Uterus (tissue), 4 donors: Measurements from ENCODE around the gene PLCL1. TPM values are rescaled to one million over a fixed set of nuclear protein-coding genes. Genes with fewer than 3 reads are reported as not detected.

Experiments used
- DNase-seq, 2 donors: peaks; one replicate each; pipeline ENCODE4 v3.0.0-alpha.2; 2019 to 2020
- H3K27ac ChIP-seq, 2 donors: fragments of 200-600 bp; sonication (generic); 1 replicate in 1 of 2; 2 replicates in 1 of 2; pipeline ENCODE4 v1.5.1; 2016 to 2018
- H3K27me3 ChIP-seq, 2 donors: fragments of 200-600 bp; sonication (generic); one replicate each; pipeline ENCODE4 v1.5.1; 2018 to 2019; ENCODE audit warnings: control low read depth in 1 of 2
- H3K36me3 ChIP-seq, 2 donors: fragments of 200-600 bp; sonication (generic); one replicate each; pipeline ENCODE4 v1.5.1; 2019; ENCODE audit warnings: control low read depth in 1 of 2
- H3K4me1 ChIP-seq, 2 donors: fragments of 200-600 bp; sonication (generic); one replicate each; pipeline ENCODE4 v1.5.1; 2018 to 2019; ENCODE audit warnings: control low read depth in 1 of 2
- H3K4me3 ChIP-seq, 2 donors: fragments of 200-600 bp; sonication (generic); 1 replicate in 1 of 2; 2 replicates in 1 of 2; pipeline ENCODE4 v1.5.1; 2018 to 2019; ENCODE audit warnings: mild to moderate bottlenecking in 1 of 2
- H3K9me3 ChIP-seq, 2 donors: fragments of 200-600 bp; sonication (generic); one replicate each; pipeline ENCODE4 v1.5.1; 2019; ENCODE audit warnings: control low read depth in 1 of 2
- CTCF ChIP-seq, 4 experiments: fragments of 200-600 bp in 2 of 4; fragments of 450-650 bp in 2 of 4; sonication (generic) in 2 of 4; IDR thresholded peaks; one replicate each; pipeline ENCODE4 v1.5.1; 2016 to 2019; ENCODE audit warnings: antibody characterized with exemption in 4 of 4, mild to moderate bottlenecking in 2 of 4, moderate library complexity in 1 of 4
- POLR2A ChIP-seq, 2 donors: fragments of 450-650 bp; IDR thresholded peaks; one replicate each; pipeline ENCODE4 v1.6.1; 2016; ENCODE audit warnings: antibody characterized with exemption in 2 of 2, mild to moderate bottlenecking in 1 of 2, moderate library complexity in 1 of 2
- intact Hi-C: fragments of 100-400 bp; cut with DNase I; formaldehyde crosslinking; loops from one replicate; pipeline ENCODE4 v1.15.1; 2023; ENCODE audit warnings: low total_unique reads
- total RNA-seq, 4 donors: library from RNA; depleted of rRNA in 3 of 4; stranded (reverse); fragments of >200 nt in 3 of 4; gene quantifications; one replicate each; pipeline versions ENCODE4 v1.1.0 to v1.2.4, GENCODE V29; 2014 to 2023
- donor health status: DM: yes; HTN: yes; CAD: no.

PLCL1 gene
- total RNA-seq, 4 donors from 2014 or later = 7.3 to 32.5 (median 15.0) TPM

GRCh38 chr2:198052741-198053140, 248.3 kb downstream of the PLCL1 start:
- no peak overlapping the region for H3K27ac ChIP-seq
- H3K36me3 ChIP-seq = no peaks in the 10 kb centered on the region
- intact Hi-C loops = no loop called here
- H3K9me3 ChIP-seq = no peaks in the 10 kb centered on the region
- H3K27me3 ChIP-seq = no peaks in the 10 kb centered on the region
- no peak for TF ChIP-seq POLR2A (IDR thresholded peaks at IDR 0.05)
- no peak for TF ChIP-seq CTCF (IDR thresholded peaks at IDR 0.05)
- H3K4me1 ChIP-seq = no peaks in the 10 kb centered on the region
- no peak overlapping the region for H3K4me3 ChIP-seq
- no peak for DNase-seq

- intact Hi-C loops = no loop called here
- H3K4me3 ChIP-seq = no peak overlapping the region
- no peaks in the 10 kb centered on the region for H3K9me3 ChIP-seq
- TF ChIP-seq CTCF (IDR thresholded peaks at IDR 0.05) = no peak
- no peak for TF ChIP-seq POLR2A (IDR thresholded peaks at IDR 0.05)
- H3K36me3 ChIP-seq = no peaks in the 10 kb centered on the region
- no peak overlapping the region for H3K27ac ChIP-seq
- no peaks in the 10 kb centered on the region for H3K4me1 ChIP-seq
- no peaks in the 10 kb centered on the region for H3K27me3 ChIP-seq
- no peak for DNase-seq
Measured at GRCh38 chr2:198053148-198053547, 248.8 kb downstream of the PLCL1 start.

- no peaks in the 10 kb centered on the region for H3K36me3 ChIP-seq
- TF ChIP-seq POLR2A (IDR thresholded peaks at IDR 0.05) (no peak), CTCF (IDR thresholded peaks at IDR 0.05) (no peak)
- H3K4me1 ChIP-seq = no peaks in the 10 kb centered on the region
- intact Hi-C loops = no loop called here
- H3K27me3 ChIP-seq = no peaks in the 10 kb centered on the region
- no peaks in the 10 kb centered on the region for H3K9me3 ChIP-seq
- no peak for DNase-seq
- no peak overlapping the region for H3K4me3 ChIP-seq
- H3K27ac ChIP-seq = no peak overlapping the region
Measured at GRCh38 chr2:198053776-198054175, 249.4 kb downstream of the PLCL1 start.

GRCh38 chr2:198054299-198054698, 249.9 kb downstream of the PLCL1 start:
- Histone ChIP-seq H3K27ac (no peak overlapping the region), H3K27me3 (no peaks in the 10 kb centered on the region), H3K4me3 (no peak overlapping the region), H3K9me3 (no peaks in the 10 kb centered on the region), H3K36me3 (no peaks in the 10 kb centered on the region), H3K4me1 (no peaks in the 10 kb centered on the region)
- TF ChIP-seq CTCF (IDR thresholded peaks at IDR 0.05) (peak in 1 of 4 experiments; percentile 26), POLR2A (IDR thresholded peaks at IDR 0.05) (no peak)
- no peak for DNase-seq
- intact Hi-C loops = no loop called here

- TF ChIP-seq POLR2A (IDR thresholded peaks at IDR 0.05) = no peak
- no peak for TF ChIP-seq CTCF (IDR thresholded peaks at IDR 0.05)
- Histone ChIP-seq H3K27me3 (no peaks in the 10 kb centered on the region), H3K9me3 (no peaks in the 10 kb centered on the region), H3K27ac (no peak overlapping the region), H3K4me1 (no peaks in the 10 kb centered on the region), H3K36me3 (no peaks in the 10 kb centered on the region), H3K4me3 (no peak overlapping the region)
- no peak for DNase-seq
- intact Hi-C loops = no loop called here
Measured at GRCh38 chr2:198055716-198056115, 251.3 kb downstream of the PLCL1 start.
